Embryonic facial prominence (tissue), 1 donor: ENCODE results near the gene AQP3.
"Not testable (repeated sequence)": the region's sequence is repeated elsewhere in the genome, so short reads cannot be mapped to it uniquely, and the experiment has no call there.

Experiments
- DNase-seq: peaks from one replicate; pipeline ENCODE4 v3.0.0-alpha.2; 2016; ENCODE audit errors: extremely low spot score

AQP3 gene

GRCh38 chr9:33446946-33447798, at the start of gene AQP3:
Gene AQP3, minus strand, starts transcription at chr9:33447593. Its CDS starts 63 bp downstream, at chr9:33447530.
- no peak for DNase-seq

DNA sequence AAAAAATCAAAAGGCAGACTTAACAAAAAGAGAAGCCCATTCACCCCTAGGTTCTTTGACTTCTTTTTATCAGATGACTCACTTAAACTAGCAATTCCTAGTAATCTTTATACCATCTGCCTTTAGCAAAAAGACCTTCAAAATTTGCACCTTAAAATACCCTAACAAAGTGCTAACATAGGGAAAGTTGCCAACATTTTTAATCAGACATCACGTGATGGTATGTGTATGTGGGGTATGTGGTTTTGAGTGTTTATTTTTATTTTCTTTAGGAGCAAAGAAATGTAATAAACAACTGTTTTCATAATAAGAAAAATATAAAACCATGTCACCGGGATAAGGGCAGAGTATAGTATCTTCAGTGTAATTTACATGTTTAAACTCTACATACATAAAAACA, 46.4 kb upstream of the AQP3 start:
- not testable (repeated sequence) for DNase-seq

GRCh38 chr9:33489066-33489465, 41.7 kb upstream of the AQP3 start:
- no peak for DNase-seq

GRCh38 chr9:33485312-33485711, 37.9 kb upstream of the AQP3 start:
- not testable (repeated sequence) for DNase-seq

- DNase-seq = no peak
These were observed 33.6 kb upstream of the AQP3 start for GRCh38 chr9:33480976-33481375.

DNA sequence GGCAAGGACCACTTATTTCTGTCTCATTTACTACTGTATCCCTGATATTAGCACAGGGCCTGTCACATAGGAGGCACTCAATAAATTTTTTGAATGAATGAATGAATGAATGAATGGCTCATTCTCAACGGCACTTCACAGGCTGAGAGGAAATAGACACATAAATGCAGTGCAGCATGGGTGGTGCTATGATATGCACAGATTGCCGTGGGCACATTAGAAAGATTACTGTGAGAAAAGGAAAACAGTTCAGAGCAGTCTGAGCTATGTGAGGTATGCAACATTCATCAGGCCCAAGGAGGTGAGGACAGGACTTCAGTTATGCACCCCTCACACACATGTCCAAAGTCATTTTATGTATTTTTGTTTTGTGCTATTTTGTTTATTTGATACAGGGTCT, 32.7 kb upstream of the AQP3 start:
- no peak for DNase-seq

DNA sequence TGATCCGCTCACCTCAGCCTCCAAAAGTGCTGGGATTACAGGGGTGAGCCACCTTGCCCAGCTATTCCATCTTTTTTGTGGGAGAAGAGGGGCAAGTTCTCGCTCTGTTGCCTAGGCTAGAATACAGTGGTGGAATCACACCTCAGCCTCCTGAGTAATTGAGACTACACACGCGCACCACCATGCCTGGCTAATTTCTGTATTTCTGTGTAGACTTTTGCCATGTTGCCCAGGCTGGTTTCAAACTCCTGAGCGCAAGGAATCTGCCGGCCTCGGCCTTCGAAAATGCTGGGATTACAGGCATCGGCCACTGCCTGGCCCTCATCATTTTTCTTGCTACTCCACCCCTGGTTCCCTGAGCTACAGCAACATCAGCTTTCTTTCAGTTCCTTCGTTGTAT, 29.1 kb upstream of the AQP3 start:
- no peak for DNase-seq

DNA sequence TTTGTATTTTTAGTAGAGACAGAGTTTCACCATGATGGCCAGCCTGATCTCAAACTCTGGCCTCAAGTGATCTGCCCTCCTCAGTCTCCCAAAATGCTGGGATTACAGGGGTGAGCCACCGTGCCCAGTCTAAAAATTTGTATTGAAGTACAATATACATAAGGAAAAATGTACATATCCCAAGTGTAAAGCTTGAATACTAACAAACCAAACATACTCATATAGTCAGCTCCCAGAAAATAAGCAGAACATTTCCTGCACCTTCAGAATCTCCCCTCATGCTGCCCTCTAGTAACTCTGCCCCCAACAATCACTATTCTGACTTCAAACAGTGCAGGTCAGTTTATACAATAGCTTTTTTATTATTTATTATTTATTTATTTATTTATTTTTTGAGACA, 28.0 kb upstream of the AQP3 start:
- DNase-seq = no peak

DNA sequence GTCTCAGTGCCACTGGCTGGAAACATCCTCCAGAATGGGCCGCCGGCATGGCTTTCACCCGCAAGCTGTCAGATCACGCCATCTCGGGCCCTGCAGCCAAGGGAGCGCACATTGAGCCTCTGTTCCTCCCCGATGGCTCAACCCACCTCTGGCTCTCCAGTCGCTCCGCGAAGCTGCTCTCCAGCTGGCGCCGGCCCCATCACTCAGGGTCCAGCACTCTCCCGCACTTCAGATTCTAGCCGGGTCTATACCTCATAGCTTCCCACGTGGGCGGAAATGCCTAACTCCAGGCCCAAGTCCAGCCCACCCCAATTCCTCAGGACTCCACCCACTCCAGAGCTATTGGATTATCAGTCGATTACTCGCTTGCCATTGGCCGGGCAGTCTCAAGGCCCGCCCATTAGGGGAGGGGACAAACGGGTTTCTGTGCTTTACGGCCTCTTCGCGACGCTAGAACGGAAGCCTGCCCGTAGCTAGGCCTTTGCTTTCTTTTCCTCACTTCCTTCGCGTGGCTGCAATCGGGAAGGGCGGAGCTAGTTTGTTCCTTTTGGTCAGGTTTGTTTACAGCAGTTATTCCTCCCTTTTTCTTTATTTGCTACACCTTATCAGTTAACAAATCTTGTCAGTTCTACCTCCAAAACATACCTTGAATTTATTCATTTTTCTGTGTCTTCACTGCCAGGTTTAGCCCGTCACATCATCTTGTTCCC, 26.4 kb upstream of the AQP3 start, which contains the start of gene NOL6:
NOL6 (minus strand) TSS at position 282 of the 710 bp plus-strand sequence; CDS start at position 200, 82 bp downstream.
- peak; percentile 96 for DNase-seq

DNA sequence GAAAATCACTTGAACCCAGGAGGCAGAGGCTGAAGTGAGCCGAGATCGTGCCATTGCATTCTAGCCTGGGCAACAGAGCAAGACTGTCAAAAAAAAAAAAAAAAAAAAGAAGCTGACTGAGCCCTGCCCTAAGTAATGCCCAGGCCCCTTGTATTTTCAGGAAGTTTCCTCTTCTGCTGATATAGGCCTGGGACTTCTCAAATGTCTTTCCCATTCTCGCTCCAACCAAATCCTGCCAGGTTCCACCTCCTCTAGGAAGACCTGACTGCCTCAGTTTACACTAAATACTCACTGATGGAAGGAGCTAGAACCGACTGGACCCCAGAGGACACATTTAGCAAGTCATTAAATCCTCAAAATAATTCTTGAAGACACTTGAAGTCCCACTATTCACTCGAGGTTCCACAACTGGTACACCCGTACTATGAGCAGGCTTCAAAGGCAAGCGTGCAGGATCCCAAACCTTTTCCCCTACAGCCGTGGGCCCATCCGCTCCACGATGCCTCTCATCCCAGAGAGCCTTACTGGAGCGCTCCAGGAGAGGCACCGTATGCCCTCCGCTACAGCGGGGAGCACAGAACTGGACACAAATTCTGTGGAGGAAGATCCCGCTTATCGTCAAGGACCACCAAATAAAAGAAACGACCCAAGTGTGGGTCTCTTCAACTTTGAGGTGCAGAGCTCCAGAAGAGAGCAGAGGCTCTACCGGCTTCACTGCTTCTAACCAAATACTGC, 25.7 kb upstream of the AQP3 start:
- no peak for DNase-seq

DNA sequence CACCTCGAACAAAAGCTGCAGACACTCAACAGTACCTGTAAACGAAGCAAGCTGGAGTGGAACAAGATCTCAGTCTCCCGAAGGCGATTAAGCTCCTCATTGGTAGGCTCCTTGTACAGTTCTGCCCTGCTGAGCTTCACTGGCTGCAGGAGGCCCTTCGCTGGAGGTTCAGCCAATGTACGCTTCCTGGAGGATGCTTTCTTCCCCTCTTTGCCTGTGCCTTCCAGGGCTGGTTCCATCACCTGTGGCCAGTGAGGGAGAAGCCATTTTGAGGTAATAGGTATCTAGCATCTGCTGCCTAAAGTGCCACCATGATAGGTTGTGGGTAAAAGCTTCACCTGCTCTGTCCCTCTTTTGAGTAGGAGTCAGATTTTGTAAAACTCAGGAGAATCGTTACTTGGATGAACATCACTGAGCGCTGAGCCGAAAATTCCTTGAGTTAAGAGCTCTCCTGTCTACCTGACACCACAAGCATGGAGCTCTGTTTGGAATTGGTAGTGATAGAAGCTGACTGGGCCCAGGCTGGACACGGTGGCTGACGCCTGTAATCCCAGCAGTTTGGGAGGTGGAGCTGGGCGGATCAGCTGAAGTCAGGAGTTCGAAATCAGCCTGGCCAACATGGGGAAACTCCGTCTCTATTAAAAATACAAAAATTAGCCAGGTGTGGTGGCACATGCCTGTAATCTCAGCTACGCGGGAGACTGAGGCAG, 24.9 kb upstream of the AQP3 start:
- no peak for DNase-seq

DNA sequence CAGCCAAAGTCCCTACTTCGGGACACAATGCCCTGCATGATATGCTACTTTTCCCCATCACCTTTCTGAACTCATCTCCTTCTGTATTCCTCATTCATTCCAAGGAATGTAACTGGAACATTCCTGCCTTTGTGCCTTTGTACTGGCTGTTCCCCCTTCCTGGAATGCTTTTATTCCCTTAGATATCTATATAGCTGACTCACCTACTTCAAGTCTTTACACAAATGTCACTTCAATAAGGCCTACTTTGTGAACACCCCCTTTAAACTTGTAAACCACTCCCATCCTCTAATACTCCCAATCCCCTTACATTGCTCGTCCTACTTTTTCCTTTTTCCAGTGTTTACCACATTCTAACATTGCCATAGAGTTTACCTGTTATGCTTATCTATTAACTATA, 24.0 kb upstream of the AQP3 start:
- no peak for DNase-seq

DNA sequence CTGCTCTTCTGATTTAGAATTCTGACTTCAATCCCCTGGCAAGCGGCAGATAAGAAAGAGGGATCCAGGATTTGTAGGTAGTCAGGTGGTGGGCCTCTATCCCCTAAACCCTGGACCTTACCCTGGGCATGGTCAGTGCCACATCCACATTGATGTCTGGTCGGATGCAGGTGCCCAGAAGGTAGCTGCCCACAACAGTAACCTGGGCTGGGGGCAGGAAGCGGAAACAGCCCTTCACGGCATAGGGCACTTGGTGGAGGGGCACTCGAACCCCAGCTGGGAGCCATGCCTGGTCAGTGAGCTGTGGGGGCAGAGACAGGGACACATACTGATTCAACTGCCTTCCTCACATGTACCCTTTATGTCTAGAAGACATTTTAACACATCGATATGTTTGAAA, 22.5 kb upstream of the AQP3 start:
- DNase-seq = no peak

GRCh38 chr9:33468797-33469621, 21.6 kb upstream of the AQP3 start:
- no peak for DNase-seq

DNA sequence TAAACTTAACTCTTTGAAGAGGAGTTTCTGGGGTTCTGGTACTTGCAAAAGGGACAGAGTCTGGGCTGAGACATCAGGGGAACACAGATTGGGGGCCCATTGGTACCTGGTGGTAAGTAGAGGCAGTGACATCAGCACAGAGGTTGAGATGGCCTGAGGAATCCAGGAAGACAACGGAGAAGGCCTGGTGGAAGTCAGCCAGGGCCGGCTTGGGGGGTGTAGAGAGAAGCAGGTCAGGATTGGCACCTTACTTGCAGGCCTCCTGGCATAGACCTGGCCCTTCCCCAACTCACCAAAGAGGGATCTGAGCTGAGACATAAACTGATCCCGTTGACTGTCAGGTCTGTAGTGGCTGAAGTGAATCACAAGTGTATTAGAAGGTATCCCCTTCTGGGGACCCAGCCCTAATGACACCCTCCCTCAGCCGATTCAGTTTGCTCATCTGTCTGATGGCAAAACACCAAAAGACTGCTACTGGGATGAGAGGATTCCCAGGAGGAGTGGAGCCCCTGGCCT, 20.9 kb upstream of the AQP3 start:
- no peak for DNase-seq

GRCh38 chr9:33467526-33467925, 20.1 kb upstream of the AQP3 start:
- DNase-seq = no peak

GRCh38 chr9:33466565-33467495, 19.4 kb upstream of the AQP3 start:
- DNase-seq = no peak

DNA sequence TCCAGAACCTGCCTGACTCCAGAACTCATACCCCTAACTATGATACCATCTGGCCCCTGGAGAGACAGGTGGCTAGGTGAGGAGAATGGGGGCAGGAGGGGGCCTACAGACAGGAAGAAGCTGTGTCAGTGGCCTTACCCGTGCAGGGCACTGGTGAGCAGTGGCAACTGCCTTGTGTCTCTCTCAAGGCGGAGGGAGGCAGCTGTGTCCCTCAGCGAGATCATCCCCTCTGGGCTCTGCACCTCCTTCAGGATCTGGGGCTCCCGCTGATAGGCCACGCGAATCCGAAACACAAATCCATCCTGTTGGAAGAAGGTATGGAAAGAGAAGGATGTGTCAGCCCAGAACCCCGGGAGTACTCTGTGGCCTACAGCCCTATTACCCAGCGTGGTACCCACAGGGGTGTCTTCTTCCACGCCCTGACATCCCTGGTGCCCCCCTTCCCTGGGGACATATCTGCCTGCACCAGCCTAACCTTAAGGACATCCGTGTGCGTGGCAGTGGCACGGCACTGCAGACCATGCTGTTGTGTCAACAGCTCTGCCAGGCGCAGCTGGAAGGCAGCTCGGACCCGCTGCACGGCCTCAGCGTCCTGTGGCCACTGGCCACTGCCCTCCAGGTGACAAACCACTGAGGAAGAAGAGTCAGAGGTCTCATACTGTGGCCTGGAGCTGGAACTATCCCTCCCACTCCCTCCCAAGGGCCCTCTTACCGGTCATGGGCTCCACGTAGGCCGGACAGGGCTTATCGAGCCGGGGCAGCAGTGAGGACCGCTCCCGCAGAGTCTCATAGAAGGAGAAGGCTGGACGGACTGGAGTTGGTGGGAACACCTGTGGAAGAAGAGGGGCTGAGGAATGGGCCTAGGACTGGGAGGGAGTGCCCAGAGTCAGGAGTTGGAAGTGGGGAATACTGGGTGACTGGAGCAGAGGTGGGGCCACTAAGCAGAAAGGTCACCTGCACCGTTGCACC, 18.5 kb upstream of the AQP3 start:
- DNase-seq = no peak
